ENCODE data around the gene CTSC. TPM values are rescaled to one million over a fixed set of nuclear protein-coding genes. Genes with fewer than 3 reads are reported as not detected.

CTSC gene
- total and polyA plus RNA-seq, 9 of the 15 experiments (the other 6 are each of a cell fraction or from before 2014, with no cell fraction given), result 113 to 403 (median 187) TPM

GRCh38 chr11:88337181-88337986 lies at the start of gene CTSC (continued):
- TF ChIP-seq RBBP5 (IDR thresholded peaks at IDR 0.05; ENCODE audit: borderline replicate concordance, insufficient read depth, low read length, poor library complexity, severe bottlenecking) (peak; percentile 85), MYC (IDR thresholded peaks at IDR 0.05; ENCODE audit: low read depth, low read length) (peak; percentile 97), MYC (CRISPR knock-in tag; IDR thresholded peaks at IDR 0.05; ENCODE audit: borderline replicate concordance, low read depth) (peak; percentile 41; the same call in 1 of the 2 replicates), ZNF507 (tag; conservative IDR thresholded peaks at IDR 0.05) (no peak), CTBP1 (IDR thresholded peaks at IDR 0.05; ENCODE audit: borderline replicate concordance) (peak; percentile 85), AFF1 (IDR thresholded peaks at IDR 0.05; ENCODE audit: low read depth in 1 of 2, partially characterized antibody in 2 of 2) (peak in 1 of 2 experiments; percentile 15), ZNF584 (CRISPR knock-in tag; IDR thresholded peaks at IDR 0.05; ENCODE audit: low read depth) (no peak), ZNF143 (CRISPR knock-in tag; IDR thresholded peaks at IDR 0.05) (0 out of 2 replicates have a peak, but pooled peaks have one; percentile 22), SMAD1 (IDR thresholded peaks at IDR 0.05; ENCODE audit: low read depth, low read length, partially characterized antibody) (peak; percentile 20), ZBTB7A (IDR thresholded peaks at IDR 0.05; ENCODE audit: borderline replicate concordance, control insufficient read depth, low read depth, low read length) (no peak; the same call in 1 of the 2 replicates), POLR2B (IDR thresholded peaks at IDR 0.05; ENCODE audit: low read depth, partially characterized antibody) (peak; percentile 89), FOXK1 (CRISPR knock-in tag; IDR thresholded peaks at IDR 0.05; ENCODE audit: borderline replicate concordance) (peak; percentile 36; the same call in 1 of the 2 replicates), HDAC2 (IDR thresholded peaks at IDR 0.05) (0 out of 2 replicates have a peak, but pooled peaks have one; percentile 42), NFRKB (IDR thresholded peaks at IDR 0.05; ENCODE audit: low read depth) (no peak), KDM4B (IDR thresholded peaks at IDR 0.05; ENCODE audit: borderline replicate concordance in 2 of 2, low read depth in 1 of 2) (peak in 1 of 2 experiments; percentile 76; a peak in 1 of 4 replicates), TFAP4 (CRISPR knock-in tag; IDR thresholded peaks at IDR 0.05; ENCODE audit: borderline replicate concordance) (peak; percentile 65; the same call in 1 of the 2 replicates), GABPA (tag; conservative IDR thresholded peaks at IDR 0.05; ENCODE audit: low read depth) (peak; percentile 80), MTA1 (IDR thresholded peaks at IDR 0.05; ENCODE audit: borderline replicate concordance) (no peak; the same call in 1 of the 2 replicates), POLR2A (conservative IDR thresholded peaks at IDR 0.05) (peak; percentile 97), USF2 (CRISPR knock-in tag; IDR thresholded peaks at IDR 0.05) (0 out of 2 replicates have a peak, but pooled peaks have one; percentile 7)

All from K562 (cell line).